ENCODE results near the gene COL26A1. TPM values are rescaled to one million over a fixed set of nuclear protein-coding genes. Genes with fewer than 3 reads are reported as not detected.

COL26A1 gene
- polyA plus RNA-seq, 1 donor (not counting 4 experiments of a cell fraction or from before 2014, with no cell fraction given) = not detected

DNA sequence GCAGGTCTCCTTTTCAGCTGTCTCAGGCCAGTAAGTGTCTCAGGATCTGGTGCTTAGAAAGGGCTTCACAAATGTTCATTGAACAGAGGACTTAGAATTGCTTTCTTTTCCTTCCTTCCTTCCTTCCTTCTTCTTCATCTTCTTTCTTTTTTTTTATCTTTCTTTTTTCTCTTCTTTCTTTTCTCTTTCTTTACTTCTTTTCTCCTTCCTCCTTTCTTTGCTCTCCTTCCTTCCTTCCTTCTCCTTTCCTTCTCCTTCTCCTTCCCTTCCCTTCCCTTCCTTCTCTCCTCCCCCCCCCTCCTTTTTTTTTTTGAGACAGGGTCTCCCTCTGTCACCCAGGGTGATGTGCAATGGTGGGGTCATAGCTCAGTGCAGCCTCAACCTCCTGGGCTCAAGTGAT is 34.6 kb downstream of the COL26A1 start:
- H3K9me3 ChIP-seq (ENCODE audit: control insufficient read depth, low read depth, low read length) = no peaks in the 10 kb centered on the region
- no peaks in the 10 kb centered on the region for H3K9me1 ChIP-seq (ENCODE audit: control insufficient read depth, extremely low read depth, insufficient read depth, low read length)
- TF ChIP-seq, protein P1, sequence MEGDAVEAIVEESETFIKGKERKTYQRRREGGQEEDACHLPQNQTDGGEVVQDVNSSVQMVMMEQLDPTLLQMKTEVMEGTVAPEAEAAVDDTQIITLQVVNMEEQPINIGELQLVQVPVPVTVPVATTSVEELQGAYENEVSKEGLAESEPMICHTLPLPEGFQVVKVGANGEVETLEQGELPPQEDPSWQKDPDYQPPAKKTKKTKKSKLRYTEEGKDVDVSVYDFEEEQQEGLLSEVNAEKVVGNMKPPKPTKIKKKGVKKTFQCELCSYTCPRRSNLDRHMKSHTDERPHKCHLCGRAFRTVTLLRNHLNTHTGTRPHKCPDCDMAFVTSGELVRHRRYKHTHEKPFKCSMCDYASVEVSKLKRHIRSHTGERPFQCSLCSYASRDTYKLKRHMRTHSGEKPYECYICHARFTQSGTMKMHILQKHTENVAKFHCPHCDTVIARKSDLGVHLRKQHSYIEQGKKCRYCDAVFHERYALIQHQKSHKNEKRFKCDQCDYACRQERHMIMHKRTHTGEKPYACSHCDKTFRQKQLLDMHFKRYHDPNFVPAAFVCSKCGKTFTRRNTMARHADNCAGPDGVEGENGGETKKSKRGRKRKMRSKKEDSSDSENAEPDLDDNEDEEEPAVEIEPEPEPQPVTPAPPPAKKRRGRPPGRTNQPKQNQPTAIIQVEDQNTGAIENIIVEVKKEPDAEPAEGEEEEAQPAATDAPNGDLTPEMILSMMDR (optimal IDR thresholded peaks at IDR 0.05 in 1 of 3, IDR thresholded peaks at IDR 0.05 in 1 of 3, conservative IDR thresholded peaks at IDR 0.05 in 1 of 3; ENCODE audit: extremely low read depth in 1 of 3, insufficient read depth in 2 of 3, low read length in 3 of 3) = no peak
- no peak for TF ChIP-seq EZH2 (IDR thresholded peaks at IDR 0.05; ENCODE audit: low read length)
- DNase-seq (ENCODE audit: low read depth, low spot score) = no peak
- peaks cover 7% of the 10 kb centered on the region for H3K27me3 ChIP-seq (ENCODE audit: control insufficient read depth, extremely low read depth, insufficient read depth, low read length)
- H4K20me1 ChIP-seq (ENCODE audit: control insufficient read depth, extremely low read depth, insufficient read depth, low read length) = peaks cover 2% of the 10 kb centered on the region
- no peak overlapping the region for H3K4me3 ChIP-seq (ENCODE audit: control insufficient read depth in 2 of 3, extremely low read depth in 1 of 3, insufficient read depth in 2 of 3, low read depth in 1 of 3, low read length in 3 of 3)
- dilution Hi-C loops (cut with MboI; ENCODE audit: extremely low pct_ligation_motif_present, low sequenced_read_pairs) = no loop called here
- peaks cover 7% of the 10 kb centered on the region for H3K4me1 ChIP-seq (ENCODE audit: control insufficient read depth, extremely low read depth, insufficient read depth, low read length)
- no peak overlapping the region for H3K4me2 ChIP-seq (ENCODE audit: control insufficient read depth, extremely low read depth, insufficient read depth, low read depth, low read length)
- H3K9ac ChIP-seq (ENCODE audit: control insufficient read depth, extremely low read depth, insufficient read depth, low read length) = no peak overlapping the region
- no peak for FAIRE-seq
- no peak overlapping the region for H3K27ac ChIP-seq (ENCODE audit: control insufficient read depth, insufficient read depth, low read length)
- H3K79me2 ChIP-seq (ENCODE audit: control insufficient read depth, insufficient read depth, low read length) = no peaks in the 10 kb centered on the region
- H3K36me3 ChIP-seq (ENCODE audit: control insufficient read depth in 2 of 2, extremely low read depth in 1 of 2, insufficient read depth in 2 of 2, low read length in 2 of 2) = no peaks in the 10 kb centered on the region
- no peak overlapping the region for H2AFZ ChIP-seq (ENCODE audit: control insufficient read depth, low read length)

DNA sequence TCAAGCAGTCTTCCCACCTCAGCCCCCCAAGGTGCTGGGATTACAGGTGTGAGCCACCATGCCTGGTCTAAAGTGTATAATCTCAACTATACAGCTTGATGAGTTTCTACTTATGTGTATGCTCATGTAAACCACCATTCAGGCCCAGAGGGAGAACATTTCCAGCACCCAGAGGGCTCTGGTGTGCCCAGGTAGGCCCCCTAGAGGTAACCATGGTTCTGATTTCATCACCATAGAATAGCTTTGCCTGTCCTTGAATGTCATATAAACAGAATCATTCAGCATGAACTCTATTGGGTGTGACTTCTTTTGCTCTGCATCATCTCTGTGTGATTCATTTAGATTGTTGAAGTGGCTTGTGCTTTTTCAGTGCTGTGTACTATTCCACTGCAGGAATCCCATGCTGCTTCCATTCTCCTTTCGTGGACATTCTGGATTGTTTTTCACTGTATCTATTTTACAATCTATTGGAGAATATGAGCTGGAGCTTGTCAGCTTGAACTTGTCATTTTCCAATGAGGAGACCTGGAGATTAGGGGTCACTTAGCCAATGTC is 35.2 kb downstream of the COL26A1 start:
- H3K9me1 ChIP-seq (ENCODE audit: control insufficient read depth, extremely low read depth, insufficient read depth, low read length) = no peaks in the 10 kb centered on the region
- no peak overlapping the region for H2AFZ ChIP-seq (ENCODE audit: control insufficient read depth, low read length)
- FAIRE-seq (no peak), DNase-seq (ENCODE audit: low read depth, low spot score) (no peak)
- H3K27ac ChIP-seq (ENCODE audit: control insufficient read depth, insufficient read depth, low read length) = no peak overlapping the region
- no peak overlapping the region for H3K4me2 ChIP-seq (ENCODE audit: control insufficient read depth, extremely low read depth, insufficient read depth, low read depth, low read length)
- no peaks in the 10 kb centered on the region for H3K9me3 ChIP-seq (ENCODE audit: control insufficient read depth, low read depth, low read length)
- no peaks in the 10 kb centered on the region for H3K79me2 ChIP-seq (ENCODE audit: control insufficient read depth, insufficient read depth, low read length)
- H3K27me3 ChIP-seq (ENCODE audit: control insufficient read depth, extremely low read depth, insufficient read depth, low read length) = peaks cover 7% of the 10 kb centered on the region
- peaks cover 2% of the 10 kb centered on the region for H4K20me1 ChIP-seq (ENCODE audit: control insufficient read depth, extremely low read depth, insufficient read depth, low read length)
- H3K36me3 ChIP-seq (ENCODE audit: control insufficient read depth in 2 of 2, extremely low read depth in 1 of 2, insufficient read depth in 2 of 2, low read length in 2 of 2) = no peaks in the 10 kb centered on the region
- H3K4me1 ChIP-seq (ENCODE audit: control insufficient read depth, extremely low read depth, insufficient read depth, low read length) = peaks cover 8% of the 10 kb centered on the region
- no peak overlapping the region for H3K4me3 ChIP-seq (ENCODE audit: control insufficient read depth in 2 of 3, extremely low read depth in 1 of 3, insufficient read depth in 2 of 3, low read depth in 1 of 3, low read length in 3 of 3)
- dilution Hi-C loops (cut with MboI; ENCODE audit: extremely low pct_ligation_motif_present, low sequenced_read_pairs) = no loop called here
- H3K9ac ChIP-seq (ENCODE audit: control insufficient read depth, extremely low read depth, insufficient read depth, low read length) = no peak overlapping the region
- TF ChIP-seq, protein P1 (optimal IDR thresholded peaks at IDR 0.05 in 1 of 3, IDR thresholded peaks at IDR 0.05 in 1 of 3, conservative IDR thresholded peaks at IDR 0.05 in 1 of 3; ENCODE audit: extremely low read depth in 1 of 3, insufficient read depth in 2 of 3, low read length in 3 of 3) = no peak
- TF ChIP-seq EZH2 (IDR thresholded peaks at IDR 0.05; ENCODE audit: low read length) = no peak

Data from keratinocyte (primary cell).